HG03060 (cell line): ENCODE results near the gene SENP7.

ENCODE experiments used
- ATAC-seq: cut with Tn5 transposase; IDR thresholded peaks from one replicate; pipeline ENCODE4 v1.9.1; 2021; ENCODE audit warnings: low read depth, moderate number of reproducible peaks; ENCODE audit not compliant: unreplicated experiment

SENP7 gene

GRCh38 chr3:101279765-101280385 is 233.1 kb downstream of the SENP7 start:
- ATAC-seq, result no peak

- ATAC-seq, result no peak
These were observed 233.8 kb downstream of the SENP7 start for GRCh38 chr3:101279162-101279561.

GRCh38 chr3:101278727-101279126 is 234.3 kb downstream of the SENP7 start:
- no peak for ATAC-seq
